Activated CD4-positive, alpha-beta T cell treated with anti-CD3 and anti-CD28 coated beads, Interleukin-2, Interleukin-6, amounts not matched to agents 100 ng/mL and 50 ng/mL, durations not matched to agents 16 hours and 8 hours (primary cell): Measurements from ENCODE around the gene PGF.

Experiments used
- DNase-seq: peaks from one replicate; pipeline ENCODE4 v3.0.0-alpha.2; 2020

PGF gene

GRCh38 chr14:74915826-74916225, 39.6 kb downstream of the PGF start:
- DNase-seq, result no peak

DNA sequence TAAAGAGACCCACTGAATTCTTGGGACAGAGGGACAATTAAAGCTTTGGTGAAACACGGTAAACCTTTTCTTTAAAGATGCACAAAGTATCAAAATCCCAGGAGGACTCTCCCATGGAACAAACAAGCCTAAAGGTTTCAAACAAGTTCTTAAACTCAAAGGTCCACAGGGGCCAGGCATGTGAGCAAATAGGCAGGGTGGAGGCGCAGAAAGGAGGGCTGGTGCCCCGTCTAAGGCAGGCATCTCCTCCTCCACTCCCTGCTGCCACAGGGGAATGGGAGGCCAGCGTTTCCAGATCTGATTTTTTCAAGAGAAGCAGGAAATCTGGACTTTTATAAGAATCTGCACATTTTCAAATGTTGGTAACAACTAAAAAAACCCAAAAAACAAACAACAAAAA, 40.0 kb downstream of the PGF start:
- DNase-seq, result no peak

- peak; percentile 27 for DNase-seq
Observed at GRCh38 chr14:74913986-74914573, 41.3 kb downstream of the PGF start.

GRCh38 chr14:74913393-74913910, 41.9 kb downstream of the PGF start:
- DNase-seq, result no peak

GRCh38 chr14:74912801-74913200, 42.6 kb downstream of the PGF start:
- DNase-seq, result no peak

DNA sequence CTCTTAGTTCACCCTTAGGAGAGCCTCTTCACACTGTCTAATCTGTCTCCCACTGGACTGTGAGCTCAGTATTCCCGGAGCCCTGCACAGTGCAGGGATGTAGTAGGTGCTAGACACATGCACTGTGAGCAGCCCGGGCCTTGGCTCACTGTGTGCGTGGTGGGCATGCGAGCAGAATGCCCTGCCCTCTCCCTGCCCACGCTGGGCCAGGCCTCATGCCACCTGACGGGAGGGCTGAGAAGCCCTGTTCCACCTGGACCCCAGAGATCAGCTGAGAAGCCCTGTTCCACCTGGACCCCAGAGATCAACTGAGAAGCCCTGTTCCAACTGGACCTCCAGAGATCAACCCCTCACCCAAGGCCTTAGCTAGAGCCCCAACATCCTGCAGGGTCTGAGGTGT, 43.3 kb downstream of the PGF start:
- DNase-seq, result no peak

DNA sequence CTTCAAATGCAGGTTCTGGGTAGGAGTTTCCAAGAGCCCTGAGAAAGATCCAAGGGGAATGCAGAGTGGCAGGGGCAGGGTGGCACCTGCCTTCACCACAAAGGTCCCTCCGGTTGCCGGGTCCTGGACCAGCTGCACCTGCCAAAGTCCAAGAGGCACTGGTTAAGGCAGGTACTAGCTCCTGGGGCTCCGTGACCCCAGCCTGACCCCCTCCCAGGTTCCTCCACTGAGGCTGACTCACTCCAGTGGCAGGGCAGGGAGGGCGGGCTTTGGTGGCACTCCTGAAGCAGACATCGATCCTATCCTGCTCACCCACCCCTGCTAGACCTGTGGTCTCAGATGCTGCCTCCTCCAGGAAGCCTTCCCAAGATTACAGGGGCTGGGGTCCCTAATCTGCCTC, 43.7 kb downstream of the PGF start:
- no peak for DNase-seq

GRCh38 chr14:74911221-74911620, 44.2 kb downstream of the PGF start:
- DNase-seq, result no peak

DNA sequence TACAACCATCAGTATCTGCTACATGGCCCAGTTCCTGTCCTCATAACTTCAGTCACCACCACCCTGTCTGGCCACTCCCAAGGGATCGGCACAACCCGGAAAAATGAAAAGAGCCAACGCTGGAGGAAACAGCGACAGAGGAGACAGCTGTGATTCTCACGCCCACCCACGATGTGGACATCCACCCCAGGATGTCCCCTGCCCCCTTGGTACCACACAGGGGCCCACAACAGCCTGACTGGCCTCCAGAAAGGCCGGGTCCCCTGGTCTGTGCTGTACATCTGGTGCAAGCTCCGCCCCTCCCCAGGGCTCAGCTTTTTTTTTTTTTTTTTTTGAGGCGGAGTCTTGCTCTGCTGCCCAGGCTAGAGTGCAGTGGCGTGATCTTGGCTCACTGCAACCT, 44.8 kb downstream of the PGF start:
- no peak for DNase-seq

DNA sequence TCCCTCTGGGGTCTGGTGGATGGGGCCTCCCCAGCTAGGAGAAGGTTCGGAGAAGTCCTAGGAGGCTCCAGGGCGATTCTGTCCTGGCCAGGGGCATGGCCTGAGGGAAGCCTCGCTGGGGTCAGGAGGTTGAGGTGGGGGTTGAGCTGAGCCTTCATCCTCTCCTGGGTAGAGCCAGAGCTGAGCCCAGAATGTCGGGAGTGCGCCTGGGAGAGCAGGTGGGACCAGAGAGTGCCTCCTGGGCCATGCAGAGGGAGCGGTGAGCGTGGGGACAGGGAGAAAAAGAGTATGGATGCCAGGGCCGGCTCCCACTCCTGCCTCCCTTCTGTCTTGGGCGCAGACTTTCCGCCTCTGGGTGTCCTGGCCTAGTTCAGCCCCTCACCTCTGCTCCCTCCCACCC, 45.5 kb downstream of the PGF start:
- DNase-seq, result no peak

DNA sequence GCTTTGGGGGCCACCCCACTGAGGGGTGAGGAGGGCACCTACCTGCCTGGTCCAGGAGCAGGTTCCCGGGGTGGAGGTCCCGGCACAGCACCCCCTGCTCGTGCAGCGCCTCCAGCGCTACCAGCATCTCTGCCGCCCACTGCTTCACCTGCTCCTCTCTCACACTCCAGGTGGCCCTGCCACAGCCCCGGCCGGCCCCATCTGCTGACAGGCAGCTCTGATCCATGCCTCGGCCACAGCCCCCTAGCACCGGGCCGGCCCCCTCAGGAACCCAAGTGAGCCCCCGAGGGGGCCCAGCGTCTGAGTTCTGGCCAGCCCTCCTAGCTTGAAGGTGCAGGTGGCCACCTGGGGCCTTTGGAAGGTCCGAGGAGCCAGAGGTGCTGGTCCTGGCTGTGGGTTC, 45.9 kb downstream of the PGF start:
- DNase-seq, result no peak

GRCh38 chr14:74908861-74909341, 46.5 kb downstream of the PGF start:
- DNase-seq, result no peak

- DNase-seq, result no peak
Observed at GRCh38 chr14:74907744-74908143, 47.7 kb downstream of the PGF start.

DNA sequence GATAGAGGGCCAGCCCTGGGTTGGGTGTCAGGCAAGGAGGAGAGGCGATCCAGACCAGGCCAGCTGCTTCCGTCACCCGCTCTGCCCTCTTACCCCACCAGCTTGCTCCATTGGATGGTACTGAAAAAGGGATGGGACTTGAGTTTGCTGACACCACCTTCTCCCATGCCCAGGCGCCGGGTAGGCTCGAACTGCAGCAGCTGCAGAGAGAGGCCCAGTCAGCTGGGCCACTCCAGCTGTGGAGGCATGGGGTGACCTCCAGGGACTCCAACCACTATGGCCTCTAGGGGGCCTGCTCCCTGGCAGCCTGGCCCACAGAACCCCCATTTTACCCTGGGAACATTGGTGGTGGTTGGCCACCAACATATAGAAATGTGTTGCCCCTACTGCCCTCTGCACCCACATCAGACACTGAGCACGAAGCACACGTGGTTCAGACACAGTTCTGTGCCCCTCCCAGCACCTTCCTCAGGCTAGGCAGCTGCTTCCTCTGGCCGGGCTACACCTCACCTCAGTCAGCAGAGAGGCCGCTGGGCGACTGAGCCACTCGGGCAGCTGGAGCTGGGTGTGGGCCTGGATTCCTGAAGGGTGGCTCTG, 48.4 kb downstream of the PGF start:
- DNase-seq, result no peak

GRCh38 chr14:74905595-74906142, 49.7 kb downstream of the PGF start:
- peak; percentile 79 for DNase-seq

GRCh38 chr14:74904635-74905503, 50.5 kb downstream of the PGF start:
- DNase-seq, result no peak

- no peak for DNase-seq
Observed at GRCh38 chr14:74902941-74903705, 52.3 kb downstream of the PGF start.

GRCh38 chr14:74898694-74899093, 56.7 kb downstream of the PGF start:
- no peak for DNase-seq

DNA sequence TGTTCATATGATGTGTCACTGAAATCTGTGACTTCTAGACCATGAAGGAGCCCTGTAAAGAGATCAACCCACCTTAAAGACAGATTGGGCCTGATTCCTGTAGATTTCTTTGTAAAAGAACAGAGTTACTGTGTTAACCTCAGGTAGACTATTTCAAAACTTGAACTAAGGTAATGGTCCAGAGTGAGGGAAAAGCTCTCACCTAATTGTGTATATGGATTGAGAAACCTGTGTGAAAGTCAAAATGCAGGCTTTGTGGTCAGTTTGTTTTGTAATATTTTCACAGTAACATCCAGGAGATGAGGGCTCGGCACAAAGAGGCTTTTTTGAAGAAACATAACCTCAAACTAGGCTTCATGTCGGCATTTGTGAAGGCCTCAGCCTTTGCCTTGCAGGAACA, 57.3 kb downstream of the PGF start:
- DNase-seq, result no peak

DNA sequence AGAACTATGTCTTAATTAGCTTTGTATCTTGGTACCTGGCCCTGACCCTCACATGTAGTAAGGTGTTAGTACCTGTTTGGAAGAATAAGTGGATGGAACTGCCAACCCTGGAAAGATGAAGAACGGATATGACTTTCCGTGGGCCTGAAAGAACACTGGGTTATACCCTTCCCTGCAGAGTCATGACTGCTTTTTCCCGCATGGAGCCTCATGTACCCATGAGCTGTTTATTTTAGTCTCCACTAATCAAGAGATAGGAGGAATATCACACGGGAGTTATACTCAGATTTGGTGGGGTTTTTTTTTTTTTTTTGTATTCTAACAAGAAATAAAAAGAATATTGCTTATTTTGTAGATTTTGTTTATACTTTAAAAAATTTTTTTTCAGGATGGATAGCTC, 57.8 kb downstream of the PGF start:
- no peak for DNase-seq

GRCh38 chr14:74896400-74896799, 59.0 kb downstream of the PGF start:
- DNase-seq, result no peak

- DNase-seq, result no peak
Observed at GRCh38 chr14:74893614-74894091, 61.7 kb downstream of the PGF start.

- no peak for DNase-seq
Observed at GRCh38 chr14:74892745-74893144, 62.7 kb downstream of the PGF start.
